Fibroblast of the conjunctiva (primary cell): ENCODE results near the gene XRCC3.
"Not testable (repeated sequence)": the region's sequence is repeated elsewhere in the genome, so short reads cannot be mapped to it uniquely, and the experiment has no call there.

Source experiments
- DNase-seq: peaks from one replicate; pipeline ENCODE4 v3.0.0-alpha.2; 2010; ENCODE audit warnings: low read depth

The XRCC3 gene

DNA sequence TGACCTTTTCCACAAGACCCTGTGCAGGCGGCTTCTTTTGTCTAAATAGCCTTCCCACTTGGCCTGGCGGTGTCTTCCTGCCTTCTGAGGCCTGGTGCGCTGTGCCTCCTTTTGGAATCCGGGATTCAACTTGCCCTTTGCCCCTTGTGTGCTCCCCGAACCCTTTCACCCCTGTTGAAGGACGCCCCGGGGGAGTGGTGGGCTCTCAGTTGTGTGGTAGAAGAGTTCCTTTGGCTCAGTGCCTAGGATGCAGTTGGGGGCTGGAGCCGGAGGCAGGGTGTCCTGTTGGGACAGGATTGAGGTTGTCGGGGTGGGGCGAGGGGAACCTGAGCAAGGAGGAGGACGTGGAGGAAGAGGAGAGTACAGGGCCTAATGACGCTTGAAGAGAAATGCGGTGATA lies 51.7 kb downstream of the XRCC3 start:
- no peak for DNase-seq

- DNase-seq = no peak
Measured at GRCh38 chr14:103662591-103662990, 52.7 kb downstream of the XRCC3 start.

DNA sequence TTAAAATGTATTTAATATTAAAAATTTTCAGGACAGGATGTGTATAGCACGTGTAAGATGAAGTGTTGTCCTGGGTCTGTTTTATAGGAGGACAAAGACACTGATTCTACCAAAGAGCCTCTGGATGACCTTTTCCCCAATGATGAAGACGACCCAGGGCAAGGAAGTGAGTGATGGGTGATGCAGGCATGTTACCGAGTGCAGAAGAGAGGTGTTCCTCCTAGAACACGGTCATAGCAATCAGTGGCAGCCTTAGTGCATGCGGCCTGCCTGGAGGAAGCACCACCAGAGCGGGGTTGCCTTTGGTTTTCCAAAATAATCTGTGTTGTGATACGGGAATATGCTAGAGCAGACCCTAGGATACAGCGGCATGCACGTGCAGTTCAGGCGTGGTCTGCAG lies 53.2 kb downstream of the XRCC3 start:
- DNase-seq = no peak

GRCh38 chr14:103659631-103660030 lies 55.6 kb downstream of the XRCC3 start:
- DNase-seq = no peak

- no peak for DNase-seq
Measured at GRCh38 chr14:103657471-103657870, 57.8 kb downstream of the XRCC3 start.

GRCh38 chr14:103656756-103657133 lies 58.5 kb downstream of the XRCC3 start:
- DNase-seq = no peak

DNA sequence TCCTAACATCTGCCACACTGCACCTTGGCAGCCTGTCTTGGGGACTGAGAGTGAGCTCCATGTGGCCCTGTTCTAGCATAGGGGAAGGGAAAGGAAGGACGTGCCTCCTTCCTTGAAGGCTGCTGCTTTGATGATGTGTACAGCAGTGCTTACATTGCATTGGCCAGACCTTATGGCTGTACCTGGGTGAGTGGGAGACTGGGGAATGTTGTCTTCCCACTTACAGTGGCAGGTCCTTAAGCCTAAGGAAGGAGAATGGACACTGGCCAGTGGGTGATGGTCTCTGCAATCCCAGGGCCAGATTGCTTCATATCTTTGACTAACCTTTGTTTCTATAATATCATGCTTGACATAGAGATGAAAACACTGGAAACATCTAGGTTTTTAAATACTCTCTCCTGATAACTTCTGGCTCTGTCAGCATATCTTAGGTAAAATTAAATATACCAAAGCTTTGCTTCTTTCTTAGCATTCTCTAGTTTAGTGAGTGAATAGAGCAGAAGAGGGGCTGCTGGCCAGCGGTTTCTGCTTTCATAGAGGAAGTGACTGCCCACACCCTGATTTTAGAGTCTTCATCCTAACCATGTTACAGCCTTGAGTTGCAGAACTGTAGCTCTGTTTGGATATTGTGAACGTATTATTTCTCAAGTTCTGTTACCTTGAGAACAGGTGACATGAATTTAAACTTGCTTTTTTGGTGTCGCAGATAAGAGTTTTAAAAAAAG lies 59.1 kb downstream of the XRCC3 start:
- DNase-seq = no peak

GRCh38 chr14:103654619-103655018 lies 60.6 kb downstream of the XRCC3 start:
- no peak for DNase-seq

DNA sequence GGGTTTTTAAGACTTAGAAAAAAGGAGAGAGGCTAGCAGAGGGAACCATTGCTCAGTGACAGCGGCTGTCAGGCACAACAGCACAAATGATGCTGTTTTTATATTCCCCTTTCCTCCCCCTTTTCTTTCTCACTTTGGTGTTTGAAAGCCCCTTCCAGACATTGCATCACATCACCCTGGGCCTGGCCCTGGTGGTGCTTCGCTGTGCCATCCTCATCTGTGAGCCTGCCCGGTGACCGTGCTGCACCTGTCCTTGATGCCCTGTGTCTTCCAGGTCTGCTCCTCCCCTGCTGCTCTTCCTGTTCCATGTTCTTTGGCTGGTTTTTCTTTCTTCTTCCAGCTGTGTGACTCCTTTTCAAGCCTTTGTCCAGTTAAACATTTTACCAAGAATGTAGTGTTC lies 61.4 kb downstream of the XRCC3 start:
- DNase-seq = no peak

GRCh38 chr14:103653336-103653735 lies 61.9 kb downstream of the XRCC3 start:
- DNase-seq = not testable (repeated sequence)

DNA sequence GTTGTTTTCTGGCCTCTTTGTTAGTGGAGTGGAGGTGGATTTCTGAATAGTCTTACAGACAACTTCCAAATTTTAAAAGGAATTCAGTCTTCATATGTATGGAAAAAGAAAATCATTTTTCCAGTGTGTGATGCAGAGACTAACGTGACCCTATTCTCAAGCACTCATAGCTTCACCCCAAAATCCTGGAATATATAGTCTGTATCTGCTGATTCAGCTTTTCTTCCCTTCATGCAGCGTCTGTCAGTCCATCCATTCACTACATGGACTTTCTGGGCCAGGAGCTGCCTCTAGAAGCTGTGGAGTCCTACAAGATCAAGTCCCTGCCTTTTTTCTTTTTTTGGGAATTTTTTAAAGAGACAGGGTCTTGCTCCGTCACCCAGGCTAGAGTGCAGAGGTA lies 62.4 kb downstream of the XRCC3 start:
- no peak for DNase-seq

DNA sequence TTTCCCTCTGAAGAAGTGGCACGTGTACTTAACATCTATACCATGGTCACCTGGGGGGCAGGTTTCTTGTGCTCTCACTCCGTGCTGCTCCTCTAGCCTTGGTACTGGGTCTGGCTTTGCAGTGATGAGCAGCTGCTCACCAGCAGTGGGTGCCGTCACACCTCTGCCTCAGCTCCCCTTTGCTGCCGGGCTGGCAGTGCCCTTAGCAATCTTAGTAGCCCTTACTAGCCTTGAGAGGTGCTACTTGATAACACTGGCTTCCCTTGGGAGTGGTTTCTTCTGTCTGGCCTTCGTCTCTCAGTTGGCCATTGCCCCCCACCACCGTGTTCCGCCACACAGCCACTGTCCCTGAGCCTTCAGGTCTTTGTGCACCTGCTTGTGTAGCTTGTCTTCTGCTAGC lies 63.7 kb downstream of the XRCC3 start:
- DNase-seq = no peak

DNA sequence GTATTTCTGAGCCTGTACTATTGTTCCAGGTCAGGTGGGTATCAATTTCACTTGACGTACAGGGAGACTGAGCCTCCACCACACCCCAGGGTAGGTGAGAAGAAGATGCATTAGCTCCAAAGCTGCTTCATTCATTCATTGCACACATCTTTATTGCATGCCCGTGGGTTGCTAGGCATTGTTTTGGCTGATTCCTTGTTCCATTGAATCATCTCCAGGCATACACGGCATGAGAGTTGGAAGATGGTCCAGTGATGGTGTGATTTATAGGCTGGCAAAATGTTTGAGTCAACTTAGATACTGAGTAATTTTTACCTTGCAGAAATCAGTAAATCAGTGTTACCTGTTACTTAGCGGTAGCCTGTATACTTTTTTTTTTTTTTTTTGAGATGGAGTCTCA lies 65.0 kb downstream of the XRCC3 start:
- DNase-seq = no peak

GRCh38 chr14:103649001-103649400 lies 66.2 kb downstream of the XRCC3 start:
- no peak for DNase-seq
